KMS-11 (cell line): ENCODE measurements around the gene SRRM2.

ENCODE experiments used
- H2AFZ ChIP-seq: fragments of 200-600 bp; sonication (generic); 2 replicates; pipeline ENCODE4 v1.6.1; 2016; ENCODE audit warnings: antibody characterized with exemption, mixed run types, low read depth
- H3K27ac ChIP-seq: fragments of 200-600 bp; sonication (generic); 2 replicates; pipeline ENCODE4 v1.6.1; 2016; ENCODE audit warnings: mild to moderate bottlenecking, mixed run types
- H3K27me3 ChIP-seq: fragments of 200-600 bp; sonication (generic); 2 replicates; pipeline ENCODE4 v1.6.1; 2017; ENCODE audit warnings: mild to moderate bottlenecking, low read depth, mixed run types, moderate library complexity; ENCODE audit not compliant: insufficient read depth
- H3K36me3 ChIP-seq: fragments of 200-600 bp; sonication (generic); 2 replicates; pipeline ENCODE4 v1.6.1; 2017; ENCODE audit warnings: mild to moderate bottlenecking, mixed run types; ENCODE audit not compliant: insufficient read depth
- H3K4me1 ChIP-seq: fragments of 200-600 bp; sonication (generic); 2 replicates; pipeline ENCODE4 v1.6.1; 2016; ENCODE audit warnings: mild to moderate bottlenecking, low read depth, mixed run types; ENCODE audit not compliant: poor library complexity, severe bottlenecking
- H3K4me2 ChIP-seq: fragments of 200-600 bp; sonication (generic); 2 replicates; pipeline ENCODE4 v1.7.0; 2016; ENCODE audit warnings: mild to moderate bottlenecking, mixed run types
- H3K4me3 ChIP-seq: fragments of 200-600 bp; sonication (generic); IDR thresholded peaks from 2 replicates; pipeline ENCODE4 v1.6.1; 2017; ENCODE audit warnings: low read depth, low read length, mixed read lengths; ENCODE audit not compliant: insufficient read depth
- H3K79me2 ChIP-seq: fragments of 200-600 bp; sonication (generic); 2 replicates; pipeline ENCODE4 v1.6.1; 2016; ENCODE audit warnings: low read depth, mixed run types; ENCODE audit not compliant: insufficient read depth
- H3K9ac ChIP-seq: fragments of 200-600 bp; sonication (generic); 2 replicates; pipeline ENCODE4 v1.6.1; 2016; ENCODE audit warnings: mild to moderate bottlenecking, mixed run types
- H4K20me1 ChIP-seq: fragments of 200-600 bp; sonication (generic); 2 replicates; pipeline ENCODE4 v1.6.1; 2016; ENCODE audit warnings: mild to moderate bottlenecking, mixed run types; ENCODE audit not compliant: insufficient read depth
- CTCF ChIP-seq: fragments of 200-600 bp; sonication (generic); conservative IDR thresholded peaks from 2 replicates; pipeline ENCODE4 v1.6.1; 2017; ENCODE audit warnings: low read depth, mild to moderate bottlenecking, antibody characterized with exemption, low read length, moderate library complexity, mixed read lengths

SRRM2 gene

DNA sequence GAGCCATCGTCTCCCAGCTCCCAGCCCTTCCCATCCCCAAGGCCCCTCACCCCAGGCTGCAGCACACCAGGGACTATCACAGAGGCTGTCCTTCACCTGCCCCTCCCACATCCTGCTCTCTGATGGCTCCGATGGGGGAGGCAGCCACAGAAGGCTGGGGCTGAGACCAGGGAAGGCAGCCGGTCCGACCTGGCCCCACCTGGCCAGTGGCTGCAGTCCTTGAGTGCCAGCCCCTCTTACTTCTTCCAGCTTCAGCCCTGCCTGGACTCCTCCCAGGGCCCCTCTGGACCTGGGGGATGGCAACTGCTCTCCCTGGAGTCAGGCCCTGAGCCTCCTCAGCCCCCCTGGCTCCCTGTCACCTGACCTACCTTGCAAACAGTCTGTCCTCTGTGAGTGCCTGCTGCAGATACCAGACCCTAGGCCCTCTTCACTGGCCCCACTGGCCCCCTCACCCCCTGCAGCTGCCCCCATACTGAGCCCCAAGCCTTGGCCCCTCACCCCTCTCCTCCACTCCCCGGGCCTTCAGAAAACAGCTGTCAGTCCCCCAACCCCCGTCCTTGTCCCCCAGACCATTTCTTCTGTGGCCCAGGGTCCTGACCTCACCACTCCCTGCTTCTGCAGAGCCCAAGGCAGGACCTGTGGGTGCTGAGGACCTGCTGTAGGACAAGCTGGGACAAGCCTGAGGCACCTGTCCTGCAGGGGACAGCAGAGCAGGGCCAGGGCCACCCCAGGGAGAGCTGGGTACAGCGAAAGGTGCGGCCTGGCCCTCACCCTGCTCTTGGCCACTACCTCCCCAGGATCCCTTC is 12.6 kb upstream of the SRRM2 start:
- Histone ChIP-seq H3K4me3 (no peak overlapping the region), H3K27ac (no peak overlapping the region), H3K4me2 (no peak overlapping the region), H3K27me3 (no peaks in the 10 kb centered on the region), H3K4me1 (no peaks in the 10 kb centered on the region), H3K9ac (no peak overlapping the region), H3K36me3 (no peaks in the 10 kb centered on the region), H2AFZ (no peak overlapping the region), H3K79me2 (no peaks in the 10 kb centered on the region), H4K20me1 (no peaks in the 10 kb centered on the region)
- TF ChIP-seq CTCF, result no peak

GRCh38 chr16:2740476-2740875 is 12.0 kb upstream of the SRRM2 start:
- Histone ChIP-seq H3K79me2 (no peaks in the 10 kb centered on the region), H3K4me3 (no peak overlapping the region), H3K36me3 (no peaks in the 10 kb centered on the region), H3K27me3 (0 out of 2 replicates have a peak, but pooled peaks cover 4% of the 10 kb centered on the region), H2AFZ (no peak overlapping the region), H4K20me1 (no peaks in the 10 kb centered on the region), H3K27ac (no peak overlapping the region), H3K4me2 (no peak overlapping the region), H3K4me1 (no peaks in the 10 kb centered on the region), H3K9ac (no peak overlapping the region)
- no peak for TF ChIP-seq CTCF

- Histone ChIP-seq H3K4me1 (no peaks in the 10 kb centered on the region), H3K9ac (no peak overlapping the region), H4K20me1 (no peaks in the 10 kb centered on the region)
Measured at GRCh38 chr16:2741168-2741567, 11.3 kb upstream of the SRRM2 start.

GRCh38 chr16:2742323-2743006 is 10.0 kb upstream of the SRRM2 start:
- no peaks in the 10 kb centered on the region for H3K36me3 ChIP-seq
- no peak overlapping the region for H3K4me3 ChIP-seq
- H3K4me1 ChIP-seq, result no peaks in the 10 kb centered on the region
- no peaks in the 10 kb centered on the region for H3K79me2 ChIP-seq
- 0 out of 2 replicates have a peak, but pooled peaks cover 4% of the 10 kb centered on the region for H3K27me3 ChIP-seq
- H3K9ac ChIP-seq, result no peak overlapping the region
- H3K27ac ChIP-seq, result no peak overlapping the region
- TF ChIP-seq CTCF, result no peak
- H2AFZ ChIP-seq, result no peak overlapping the region
- no peaks in the 10 kb centered on the region for H4K20me1 ChIP-seq
- no peak overlapping the region for H3K4me2 ChIP-seq

More at GRCh38 chr16:2741168-2741567, 11.3 kb upstream of the SRRM2 start:
- Histone ChIP-seq H3K36me3 (no peaks in the 10 kb centered on the region), H3K27me3 (0 out of 2 replicates have a peak, but pooled peaks cover 4% of the 10 kb centered on the region), H3K79me2 (no peaks in the 10 kb centered on the region), H3K27ac (no peak overlapping the region), H3K4me2 (no peak overlapping the region), H2AFZ (no peak overlapping the region), H3K4me3 (no peak overlapping the region)
- TF ChIP-seq CTCF, result no peak
